HEK293T (cell line): ENCODE data around the gene PROK1.

Experiments
- ARNT ChIP-seq: fragments of 450-650 bp; IDR thresholded peaks from 2 replicates; pipeline ENCODE4 v1.6.1; 2017; ENCODE audit warnings: mild to moderate bottlenecking
- BHLHE40 ChIP-seq: fragments of 450-650 bp; IDR thresholded peaks from 2 replicates; pipeline ENCODE4 v1.6.1; 2016; ENCODE audit warnings: mild to moderate bottlenecking, moderate library complexity, borderline replicate concordance
- CTBP1 ChIP-seq: fragments of 450-650 bp; IDR thresholded peaks from 2 replicates; pipeline ENCODE4 v1.6.1; 2016; ENCODE audit warnings: borderline replicate concordance
- ELF4 ChIP-seq: fragments of 450-650 bp; IDR thresholded peaks from 2 replicates; pipeline ENCODE4 v1.6.1; 2017; ENCODE audit warnings: antibody characterized with exemption
- FOXK2 ChIP-seq: fragments of 450-650 bp; IDR thresholded peaks from 2 replicates; pipeline ENCODE4 v1.6.1; 2016; ENCODE audit warnings: mild to moderate bottlenecking
- FOXM1 ChIP-seq: fragments of 450-650 bp; IDR thresholded peaks from 2 replicates; pipeline ENCODE4 v1.6.1; 2017; ENCODE audit warnings: mild to moderate bottlenecking, borderline replicate concordance
- HDGF ChIP-seq: fragments of 450-650 bp; IDR thresholded peaks from 2 replicates; pipeline ENCODE4 v1.6.1; 2017; ENCODE audit warnings: antibody characterized with exemption, borderline replicate concordance
- L3MBTL2 ChIP-seq: fragments of 450-650 bp; conservative IDR thresholded peaks from 2 replicates; pipeline ENCODE4 v1.6.1; 2016; ENCODE audit warnings: mild to moderate bottlenecking
- LEF1 ChIP-seq: fragments of 450-650 bp; IDR thresholded peaks from 2 replicates; pipeline ENCODE4 v1.6.1; 2017; ENCODE audit warnings: mild to moderate bottlenecking, borderline replicate concordance
- NFRKB ChIP-seq: fragments of 450-650 bp; IDR thresholded peaks from 2 replicates; pipeline ENCODE4 v1.6.1; 2016; ENCODE audit warnings: mild to moderate bottlenecking, moderate library complexity
- SP1 ChIP-seq: fragments of 450-650 bp; IDR thresholded peaks from 2 replicates; pipeline ENCODE4 v1.6.1; 2017
- SUZ12 ChIP-seq: fragments of 450-650 bp; IDR thresholded peaks from 2 replicates; pipeline ENCODE4 v1.6.1; 2016; ENCODE audit warnings: mild to moderate bottlenecking
- TARDBP ChIP-seq: fragments of 450-650 bp; IDR thresholded peaks from 2 replicates; pipeline ENCODE4 v1.6.1; 2016
- ZNF384 ChIP-seq: fragments of 450-650 bp; IDR thresholded peaks from 2 replicates; pipeline ENCODE4 v1.6.1; 2016

DNA sequence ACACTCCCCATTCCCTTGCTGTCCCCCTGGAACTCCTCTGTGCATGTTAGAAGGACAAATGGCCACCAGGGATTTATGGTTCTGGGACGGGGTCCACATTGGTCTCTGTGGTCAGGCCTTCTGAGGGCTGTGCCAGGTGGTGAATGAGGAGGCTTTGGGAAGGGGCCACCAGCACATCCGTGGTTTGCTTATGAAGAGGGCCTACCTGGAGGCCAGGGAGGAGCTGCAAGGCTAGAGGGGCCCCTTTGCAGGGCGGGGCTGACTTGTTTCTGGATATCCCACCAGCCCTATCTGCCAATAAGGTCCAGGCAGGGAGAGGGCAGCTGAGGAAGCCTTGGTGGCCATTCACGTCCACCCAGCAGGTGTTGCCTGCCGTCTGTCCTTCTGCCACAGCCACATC, 43.1 kb downstream of the PROK1 start:
- TF ChIP-seq ARNT (no peak), SP1 (no peak), ELF4 (no peak), BHLHE40 (no peak), LEF1 (no peak), L3MBTL2 (no peak), SUZ12 (no peak), CTBP1 (no peak), TARDBP (no peak), FOXK2 (no peak), HDGF (no peak), NFRKB (no peak), ZNF384 (no peak), FOXM1 (no peak)
